H1 (cell line): ENCODE data around the gene COL28A1.

ENCODE experiments used
- EP300 ChIP-seq, 2 experiments: IDR thresholded peaks; 1 replicate in 1 of 2; 2 replicates in 1 of 2; pipeline ENCODE4 v1.6.1; 2011 to 2012; ENCODE audit warnings: low read depth in 2 of 2, low read length in 2 of 2, mild to moderate bottlenecking in 2 of 2, borderline replicate concordance in 1 of 2, inconsistent platforms in 1 of 2, moderate library complexity in 1 of 2
- POLR2A ChIP-seq, 2 experiments: IDR thresholded peaks; 1 replicate in 1 of 2; 2 replicates in 1 of 2; pipeline ENCODE4 v1.6.1; 2011; ENCODE audit warnings: low read depth in 2 of 2, low read length in 2 of 2, mild to moderate bottlenecking in 2 of 2; ENCODE audit errors: control extremely low read depth in 1 of 2
- POLR2AphosphoS5 ChIP-seq: IDR thresholded peaks from 2 replicates; pipeline ENCODE4 v1.6.1; 2011; ENCODE audit warnings: low read depth, low read length
- SIN3A ChIP-seq, 2 experiments: IDR thresholded peaks in 1 of 2; conservative IDR thresholded peaks in 1 of 2; 2 replicates each; pipeline ENCODE4 v1.6.1; 2011 to 2012; ENCODE audit warnings: low read length in 2 of 2, improper control_type of control experiment in 1 of 2, low read depth in 1 of 2, mild to moderate bottlenecking in 1 of 2
- TCF12 ChIP-seq: IDR thresholded peaks from 2 replicates; pipeline ENCODE4 v1.6.1; 2011; ENCODE audit warnings: low read depth, mild to moderate bottlenecking, low read length
- TF ChIP-seq, protein P1 (sequence below), 3 experiments: IDR thresholded peaks; 1 replicate in 2 of 3; 2 replicates in 1 of 3; pipeline versions ENCODE4 v1.5.1 to v1.6.1; 2011; ENCODE audit warnings: low read length in 3 of 3, mild to moderate bottlenecking in 3 of 3, inconsistent platforms in 2 of 3, low read depth in 1 of 3, moderate library complexity in 1 of 3; ENCODE audit not compliant: insufficient read depth in 1 of 3; ENCODE audit errors: control extremely low read depth in 1 of 3
- TF ChIP-seq, protein P2 (sequence below): IDR thresholded peaks from 2 replicates; pipeline ENCODE4 v1.6.1; 2012; ENCODE audit warnings: inconsistent platforms

DNA sequence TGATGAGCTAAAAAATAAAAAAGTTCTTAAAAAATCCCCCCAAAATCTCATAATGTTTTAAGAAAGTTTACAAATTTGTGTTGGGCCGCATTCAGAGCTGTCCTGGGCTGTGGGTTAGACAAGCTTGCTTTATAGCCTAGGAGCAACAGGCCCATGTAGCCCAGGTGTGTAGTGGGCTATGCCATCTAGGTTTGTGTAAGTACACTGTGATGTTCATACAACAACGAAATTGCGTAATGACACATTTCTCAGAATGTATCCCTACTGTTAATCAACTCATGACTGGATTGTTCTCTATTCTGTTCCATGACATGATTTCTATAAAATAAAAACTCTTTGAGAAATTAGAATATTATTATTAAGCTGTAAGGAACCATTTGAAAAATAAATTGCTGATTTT, 44.0 kb upstream of the COL28A1 start:
- TF ChIP-seq POLR2AphosphoS5 (no peak), TCF12 (no peak), EP300 (IDR thresholded peaks at IDR 0.05; ENCODE audit: borderline replicate concordance in 1 of 2, low read depth in 2 of 2, low read length in 2 of 2) (no peak), SIN3A (conservative IDR thresholded peaks at IDR 0.05 in 1 of 2, IDR thresholded peaks at IDR 0.05 in 1 of 2; ENCODE audit: low read depth in 1 of 2, low read length in 2 of 2) (no peak), POLR2A (IDR thresholded peaks at IDR 0.05; ENCODE audit: control extremely low read depth in 1 of 2, low read depth in 2 of 2, low read length in 2 of 2) (no peak)
- TF ChIP-seq, protein P1, sequence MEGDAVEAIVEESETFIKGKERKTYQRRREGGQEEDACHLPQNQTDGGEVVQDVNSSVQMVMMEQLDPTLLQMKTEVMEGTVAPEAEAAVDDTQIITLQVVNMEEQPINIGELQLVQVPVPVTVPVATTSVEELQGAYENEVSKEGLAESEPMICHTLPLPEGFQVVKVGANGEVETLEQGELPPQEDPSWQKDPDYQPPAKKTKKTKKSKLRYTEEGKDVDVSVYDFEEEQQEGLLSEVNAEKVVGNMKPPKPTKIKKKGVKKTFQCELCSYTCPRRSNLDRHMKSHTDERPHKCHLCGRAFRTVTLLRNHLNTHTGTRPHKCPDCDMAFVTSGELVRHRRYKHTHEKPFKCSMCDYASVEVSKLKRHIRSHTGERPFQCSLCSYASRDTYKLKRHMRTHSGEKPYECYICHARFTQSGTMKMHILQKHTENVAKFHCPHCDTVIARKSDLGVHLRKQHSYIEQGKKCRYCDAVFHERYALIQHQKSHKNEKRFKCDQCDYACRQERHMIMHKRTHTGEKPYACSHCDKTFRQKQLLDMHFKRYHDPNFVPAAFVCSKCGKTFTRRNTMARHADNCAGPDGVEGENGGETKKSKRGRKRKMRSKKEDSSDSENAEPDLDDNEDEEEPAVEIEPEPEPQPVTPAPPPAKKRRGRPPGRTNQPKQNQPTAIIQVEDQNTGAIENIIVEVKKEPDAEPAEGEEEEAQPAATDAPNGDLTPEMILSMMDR (IDR thresholded peaks at IDR 0.05; ENCODE audit: control extremely low read depth in 1 of 3, insufficient read depth in 1 of 3, low read depth in 1 of 3, low read length in 3 of 3): no peak
- TF ChIP-seq, protein P2, sequence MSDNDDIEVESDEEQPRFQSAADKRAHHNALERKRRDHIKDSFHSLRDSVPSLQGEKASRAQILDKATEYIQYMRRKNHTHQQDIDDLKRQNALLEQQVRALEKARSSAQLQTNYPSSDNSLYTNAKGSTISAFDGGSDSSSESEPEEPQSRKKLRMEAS: no peak
